Measurements from ENCODE around the gene CYP46A1. TPM values are rescaled to one million over a fixed set of nuclear protein-coding genes. Genes with fewer than 3 reads are reported as not detected.

Gene CYP46A1
- total and polyA plus RNA-seq, 2 experiments from 2014 or later = 0.47 to 1.7 TPM

DNA sequence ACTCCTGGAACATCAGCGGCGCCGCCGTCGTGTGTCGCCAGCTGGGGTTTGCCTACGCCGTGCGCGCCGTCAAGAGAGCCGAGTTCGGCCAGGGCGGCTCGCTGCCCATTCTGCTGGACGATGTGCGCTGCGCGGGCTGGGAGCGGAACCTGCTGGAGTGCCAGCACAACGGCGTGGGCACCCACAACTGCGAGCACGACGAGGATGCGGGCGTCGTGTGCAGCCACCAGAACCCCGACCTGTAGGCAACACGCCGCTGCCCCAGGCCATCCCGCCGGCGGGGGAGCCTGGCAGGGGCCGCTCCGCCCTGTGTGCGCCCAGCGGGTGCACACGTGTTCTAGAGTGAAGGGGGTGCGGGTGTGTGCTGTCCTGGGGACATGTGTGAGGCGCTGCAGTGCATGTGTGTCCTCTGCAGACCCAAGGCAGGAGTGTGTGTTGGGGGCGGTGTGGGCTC, 8.7 kb upstream of the CYP46A1 start:
- Histone ChIP-seq H4K20me1 (ENCODE audit: insufficient read depth, poor library complexity, severe bottlenecking) (no peaks in the 10 kb centered on the region), H3K4me2 (no peak overlapping the region), H2AFZ (no peak overlapping the region), H3K79me2 (no peaks in the 10 kb centered on the region), H3K36me3 (replicated peaks; ENCODE audit: insufficient read depth, low read depth) (no peaks in the 10 kb centered on the region), H3K9me3 (ENCODE audit: low read depth) (no peaks in the 10 kb centered on the region), H3K9me2 (replicated peaks; ENCODE audit: insufficient read depth) (no peaks in the 10 kb centered on the region), H3K27ac (no peak overlapping the region), H3K4me3 (no peak overlapping the region), H3K27me3 (no peaks in the 10 kb centered on the region), H3K4me1 (ENCODE audit: insufficient read depth) (peaks cover 24% of the 10 kb centered on the region)
- DNase-seq (ENCODE audit: low spot score) = no peak
- WGBS (ENCODE audit: low lambda C conversion rate, missing lambda C conversion rate) = 98% methylated on average over 20 of the region's 42 CpGs
- TF ChIP-seq, protein P1, sequence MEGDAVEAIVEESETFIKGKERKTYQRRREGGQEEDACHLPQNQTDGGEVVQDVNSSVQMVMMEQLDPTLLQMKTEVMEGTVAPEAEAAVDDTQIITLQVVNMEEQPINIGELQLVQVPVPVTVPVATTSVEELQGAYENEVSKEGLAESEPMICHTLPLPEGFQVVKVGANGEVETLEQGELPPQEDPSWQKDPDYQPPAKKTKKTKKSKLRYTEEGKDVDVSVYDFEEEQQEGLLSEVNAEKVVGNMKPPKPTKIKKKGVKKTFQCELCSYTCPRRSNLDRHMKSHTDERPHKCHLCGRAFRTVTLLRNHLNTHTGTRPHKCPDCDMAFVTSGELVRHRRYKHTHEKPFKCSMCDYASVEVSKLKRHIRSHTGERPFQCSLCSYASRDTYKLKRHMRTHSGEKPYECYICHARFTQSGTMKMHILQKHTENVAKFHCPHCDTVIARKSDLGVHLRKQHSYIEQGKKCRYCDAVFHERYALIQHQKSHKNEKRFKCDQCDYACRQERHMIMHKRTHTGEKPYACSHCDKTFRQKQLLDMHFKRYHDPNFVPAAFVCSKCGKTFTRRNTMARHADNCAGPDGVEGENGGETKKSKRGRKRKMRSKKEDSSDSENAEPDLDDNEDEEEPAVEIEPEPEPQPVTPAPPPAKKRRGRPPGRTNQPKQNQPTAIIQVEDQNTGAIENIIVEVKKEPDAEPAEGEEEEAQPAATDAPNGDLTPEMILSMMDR (IDR thresholded peaks at IDR 0.05; ENCODE audit: poor library complexity) = no peak
- TF ChIP-seq EZH2phosphoT487 (IDR thresholded peaks at IDR 0.05; ENCODE audit: low read depth, severe bottlenecking, unreplicated experiment) (no peak), EZH2 (IDR thresholded peaks at IDR 0.05; ENCODE audit: borderline replicate concordance) (no peak)

GRCh38 chr14:99675951-99676350, 8.1 kb upstream of the CYP46A1 start:
- Histone ChIP-seq H3K4me2 (no peak overlapping the region), H3K27ac (no peak overlapping the region), H2AFZ (no peak overlapping the region), H3K4me3 (no peak overlapping the region), H3K27me3 (no peaks in the 10 kb centered on the region), H3K79me2 (no peaks in the 10 kb centered on the region), H3K4me1 (ENCODE audit: insufficient read depth) (peaks cover 21% of the 10 kb centered on the region), H3K36me3 (replicated peaks; ENCODE audit: insufficient read depth, low read depth) (no peaks in the 10 kb centered on the region), H3K9me3 (ENCODE audit: low read depth) (no peaks in the 10 kb centered on the region), H3K9me2 (replicated peaks; ENCODE audit: insufficient read depth) (no peaks in the 10 kb centered on the region), H4K20me1 (ENCODE audit: insufficient read depth, poor library complexity, severe bottlenecking) (no peaks in the 10 kb centered on the region)
- WGBS (ENCODE audit: low lambda C conversion rate, missing lambda C conversion rate) = 78% methylated on average over 10 of the region's 10 CpGs
- no peak for DNase-seq (ENCODE audit: low spot score)
- TF ChIP-seq, protein P1 (IDR thresholded peaks at IDR 0.05; ENCODE audit: poor library complexity) = no peak
- no peak for TF ChIP-seq EZH2phosphoT487 (IDR thresholded peaks at IDR 0.05; ENCODE audit: low read depth, severe bottlenecking, unreplicated experiment)
- TF ChIP-seq EZH2 (IDR thresholded peaks at IDR 0.05; ENCODE audit: borderline replicate concordance) = no peak

GRCh38 chr14:99676657-99677056, 7.4 kb upstream of the CYP46A1 start:
- no peak for DNase-seq (ENCODE audit: low spot score)
- H3K9me2 ChIP-seq (replicated peaks; ENCODE audit: insufficient read depth) = no peaks in the 10 kb centered on the region
- no peak overlapping the region for H3K4me2 ChIP-seq
- H3K36me3 ChIP-seq (replicated peaks; ENCODE audit: insufficient read depth, low read depth) = no peaks in the 10 kb centered on the region
- H3K27ac ChIP-seq = peak overlapping the region; percentile 48
- H4K20me1 ChIP-seq (ENCODE audit: insufficient read depth, poor library complexity, severe bottlenecking) = no peaks in the 10 kb centered on the region
- peaks cover 14% of the 10 kb centered on the region for H3K4me1 ChIP-seq (ENCODE audit: insufficient read depth)
- TF ChIP-seq, protein P1 (IDR thresholded peaks at IDR 0.05; ENCODE audit: poor library complexity) = no peak
- TF ChIP-seq EZH2phosphoT487 (IDR thresholded peaks at IDR 0.05; ENCODE audit: low read depth, severe bottlenecking, unreplicated experiment) (no peak), EZH2 (IDR thresholded peaks at IDR 0.05; ENCODE audit: borderline replicate concordance) (no peak)
- no peak overlapping the region for H3K4me3 ChIP-seq
- H3K9me3 ChIP-seq (ENCODE audit: low read depth) = no peaks in the 10 kb centered on the region
- no peak overlapping the region for H2AFZ ChIP-seq
- H3K79me2 ChIP-seq = no peaks in the 10 kb centered on the region
- H3K27me3 ChIP-seq = no peaks in the 10 kb centered on the region
- 81% methylated on average over 8 of the region's 8 CpGs for WGBS (ENCODE audit: low lambda C conversion rate, missing lambda C conversion rate)

All from hepatocyte (in vitro differentiated cells).